HG03025 (cell line): ENCODE data around the gene KNDC1.

Source experiments
- ATAC-seq: cut with Tn5 transposase; IDR thresholded peaks from one replicate; pipeline ENCODE4 v1.9.1; 2021; ENCODE audit warnings: mild to moderate bottlenecking, moderate library complexity; ENCODE audit not compliant: unreplicated experiment, low FRiP score

The KNDC1 gene

DNA sequence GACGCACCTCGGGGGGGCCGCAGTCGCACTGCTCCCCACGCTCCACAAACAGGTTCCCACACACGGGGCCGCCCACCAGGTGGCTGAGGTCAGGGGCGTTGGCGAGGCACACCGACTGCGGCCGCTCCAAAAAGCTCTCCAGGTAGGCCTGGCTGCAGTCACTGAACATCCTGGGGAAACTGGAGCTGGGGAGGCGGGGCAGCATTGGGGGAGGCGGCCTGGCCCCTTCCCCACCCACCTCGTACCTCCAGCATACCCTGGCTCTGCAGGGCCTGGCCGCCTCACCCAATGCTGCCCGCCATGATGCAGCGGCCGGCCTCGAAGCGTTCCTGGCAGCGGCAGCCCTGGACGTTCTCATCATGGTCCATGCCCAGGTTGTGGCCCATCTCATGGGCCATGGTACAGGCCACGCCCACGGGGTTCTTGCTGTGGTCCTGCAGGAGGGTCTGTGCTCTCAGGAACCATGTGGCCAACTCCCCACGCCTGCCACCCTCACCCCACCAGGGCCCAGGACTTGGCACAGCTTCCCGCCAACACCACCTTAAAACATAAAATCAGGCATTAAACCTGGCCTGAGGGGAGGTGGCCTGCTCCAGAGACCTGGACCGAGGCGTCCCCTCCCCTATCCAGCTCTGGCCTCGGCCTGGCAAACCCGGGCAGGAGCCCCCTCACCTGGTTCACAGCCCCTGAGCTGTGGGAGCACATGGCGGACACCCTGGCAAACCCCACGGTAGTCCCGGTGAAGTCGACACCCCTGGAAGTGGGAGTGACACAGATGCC is 111.7 kb downstream of the KNDC1 start:
- no peak for ATAC-seq

DNA sequence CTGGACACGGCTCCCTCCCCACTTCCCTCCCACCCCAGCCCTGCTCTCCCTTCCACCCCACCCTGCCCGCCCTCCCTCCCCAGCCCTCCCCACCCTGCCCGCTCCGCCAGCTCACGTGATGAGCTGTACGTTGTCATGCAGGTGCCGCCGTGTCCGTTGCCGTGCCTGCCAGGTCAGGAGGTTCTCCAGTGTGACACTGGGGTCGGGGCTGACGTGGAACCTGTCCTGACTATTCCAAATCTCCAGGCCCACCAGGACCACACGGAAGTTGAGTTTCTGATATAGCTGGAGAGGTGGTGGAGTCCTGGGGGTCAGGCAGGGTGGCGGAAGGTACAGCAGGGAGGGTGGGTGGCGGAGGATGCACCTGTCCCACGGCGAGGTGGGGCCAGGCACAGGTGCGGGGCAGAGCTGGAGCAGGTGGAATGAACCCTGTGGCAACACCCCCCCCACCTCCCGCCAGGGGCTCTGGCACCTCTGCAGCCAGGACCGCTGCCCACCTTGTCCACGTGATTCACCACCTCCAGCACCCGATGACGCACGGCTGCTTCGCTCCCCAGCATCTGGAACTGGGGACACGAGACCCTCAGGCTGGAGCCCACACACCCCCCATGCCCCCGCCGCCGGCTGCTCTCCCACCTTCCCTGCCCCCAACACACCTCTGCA is 112.4 kb downstream of the KNDC1 start:
- no peak for ATAC-seq

DNA sequence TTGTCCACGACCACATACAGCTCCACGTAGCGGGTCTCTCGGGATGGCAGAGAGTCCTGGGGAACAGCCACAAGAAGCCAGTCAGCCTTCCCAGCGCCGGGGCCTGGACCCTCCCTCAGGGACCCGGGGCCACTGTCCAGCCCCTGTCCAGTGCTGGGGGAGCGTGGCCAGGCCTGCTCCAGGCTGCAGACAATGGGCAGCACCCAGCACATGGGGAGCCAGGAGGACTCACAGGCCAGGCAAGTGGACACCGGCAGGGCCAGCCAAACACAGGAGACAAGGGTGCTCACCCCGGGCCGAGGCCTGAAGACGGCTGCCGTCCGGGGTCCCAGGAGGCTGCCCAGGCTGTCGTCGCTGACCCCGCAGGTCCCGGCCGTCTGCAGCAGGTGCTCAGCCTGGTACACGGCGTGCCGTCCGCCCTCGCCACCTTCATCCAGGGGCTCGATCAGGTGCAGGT is 113.0 kb downstream of the KNDC1 start:
- no peak for ATAC-seq

DNA sequence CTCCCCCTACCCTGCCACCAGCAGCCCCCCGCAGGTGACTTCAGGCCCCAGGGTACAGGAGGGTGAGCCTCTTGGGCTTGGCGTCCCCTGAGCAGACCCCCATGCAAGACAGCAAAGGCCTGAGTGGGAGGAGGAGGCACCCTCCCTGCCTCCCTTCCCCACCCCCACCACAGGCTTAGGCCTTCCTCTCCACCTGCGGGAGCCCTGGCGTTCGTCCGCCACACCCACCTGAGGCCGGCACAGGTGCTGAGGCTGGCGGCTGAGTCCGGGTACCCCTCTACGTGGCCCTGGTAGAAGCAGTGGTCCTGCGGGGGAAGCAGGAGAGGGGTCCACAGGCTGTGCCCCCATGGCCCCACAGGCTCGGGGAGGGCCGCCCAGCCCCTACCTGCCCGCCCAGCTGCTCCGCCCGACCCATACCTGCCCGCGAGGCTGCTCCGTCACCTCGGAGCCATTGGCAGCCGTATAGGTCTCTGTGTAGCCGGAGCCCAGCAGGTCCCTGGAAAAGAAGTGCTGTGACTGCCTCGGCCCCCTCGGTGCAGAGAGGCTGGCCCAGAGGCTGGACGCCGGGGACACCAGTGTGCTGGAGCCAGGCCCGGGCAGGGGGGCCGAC is 113.6 kb downstream of the KNDC1 start:
- no peak for ATAC-seq

DNA sequence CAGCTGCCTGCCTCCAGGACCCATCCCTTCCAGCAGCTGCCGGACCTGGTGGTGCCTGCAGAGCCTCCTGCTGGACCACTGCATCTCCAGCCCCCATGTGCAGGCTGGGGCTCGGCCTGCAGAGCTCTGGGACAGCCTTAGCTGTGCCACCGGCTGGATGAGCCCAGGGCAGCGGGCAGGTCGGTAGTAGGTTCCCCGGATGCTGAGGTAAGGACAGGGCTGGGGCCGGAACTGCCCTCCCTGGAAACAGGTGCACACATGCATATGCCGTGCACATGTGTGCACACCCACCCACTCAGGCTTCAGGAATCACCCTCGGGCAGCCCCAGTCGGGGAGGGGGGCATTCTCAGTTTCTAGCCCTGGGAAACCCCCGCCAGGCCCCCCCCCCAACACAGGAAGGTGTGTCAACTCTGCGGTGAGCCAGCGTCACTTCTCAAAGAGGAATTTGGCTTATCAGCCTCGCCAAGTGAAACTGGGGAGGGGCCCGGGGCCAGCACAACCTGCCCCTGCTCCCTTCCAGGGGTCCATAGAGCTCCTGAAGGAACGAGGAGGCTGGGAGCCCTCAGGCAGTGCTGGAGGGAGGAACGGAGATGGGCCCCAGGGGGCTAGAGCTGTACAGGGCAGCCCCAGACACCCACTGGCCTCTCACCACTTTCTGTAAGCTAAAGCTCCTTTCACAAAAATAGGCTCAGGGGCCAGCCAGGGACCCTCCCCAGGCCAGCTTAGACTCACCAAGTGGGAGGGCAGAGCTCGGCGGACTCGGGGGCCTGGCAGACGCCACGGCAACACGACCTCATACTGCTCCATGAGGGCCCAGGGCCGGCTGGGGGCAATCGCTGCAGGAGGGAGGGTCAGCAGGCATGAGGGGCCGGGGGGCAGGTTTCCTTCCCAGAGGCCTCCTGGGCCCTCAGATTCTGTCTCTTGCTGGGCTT is 115.0 kb downstream of the KNDC1 start:
- ATAC-seq, result peak; percentile 45

DNA sequence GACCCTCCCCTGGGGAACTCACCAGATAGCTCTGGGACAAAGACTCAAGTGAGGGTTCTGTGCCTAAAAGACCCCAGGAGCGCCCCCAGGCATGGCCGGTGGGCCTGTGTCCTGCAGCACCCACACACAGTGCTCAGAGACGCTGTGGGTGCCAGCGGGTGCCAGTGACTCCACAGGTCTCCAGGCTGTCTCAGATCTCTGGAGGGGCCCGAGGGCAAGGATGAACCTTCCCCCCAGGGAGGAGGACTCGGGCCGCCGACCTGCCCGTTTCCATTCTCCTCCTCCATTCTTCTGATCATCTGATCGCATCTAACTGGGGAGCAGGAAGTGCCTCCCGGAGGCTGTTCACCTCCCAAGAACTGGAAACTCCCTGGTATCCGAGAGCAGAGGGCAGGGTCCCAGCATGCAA is 115.7 kb downstream of the KNDC1 start:
- ATAC-seq, result peak; percentile 21
